GM21360 (cell line): ENCODE results near the gene AATF.

Experiments used
- ATAC-seq: cut with Tn5 transposase; IDR thresholded peaks from one replicate; pipeline ENCODE4 v1.9.1; 2021; ENCODE audit warnings: mild to moderate bottlenecking, moderate library complexity; ENCODE audit not compliant: unreplicated experiment

Gene AATF

DNA sequence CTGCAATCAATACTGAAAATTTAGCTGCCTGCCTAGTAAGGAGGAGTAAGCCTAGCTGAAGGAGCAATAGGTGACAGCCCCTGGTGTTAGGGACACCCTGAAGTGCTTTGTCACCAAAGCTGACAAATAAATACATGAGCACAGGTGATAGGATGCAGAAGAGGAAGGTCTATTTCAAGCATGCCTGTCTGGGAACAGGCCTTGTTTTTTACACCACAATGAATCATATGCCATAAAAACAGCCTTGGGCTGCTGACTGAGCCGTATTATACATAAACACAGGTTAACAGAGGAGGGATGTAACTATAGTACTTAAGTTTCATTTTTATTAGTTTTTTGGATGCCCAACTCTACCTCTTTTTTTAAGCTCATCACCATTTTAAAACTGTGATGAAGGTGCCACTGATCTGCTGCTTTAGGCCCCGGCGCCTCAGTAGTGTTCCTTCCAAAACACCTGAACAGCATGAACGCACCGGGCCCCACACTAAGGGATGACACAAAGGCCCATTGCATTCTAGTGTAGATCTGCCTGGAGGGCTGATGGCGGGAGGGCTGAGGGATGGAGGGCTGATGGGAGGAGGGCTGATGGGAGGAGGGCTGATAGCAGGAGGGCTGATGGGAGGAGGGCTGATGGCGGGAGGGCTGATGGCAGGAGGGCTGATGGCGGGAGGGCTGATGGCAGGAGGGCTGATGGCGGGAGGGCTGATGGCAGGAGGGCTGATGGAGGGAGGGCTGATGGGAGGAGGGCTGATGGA lies 150.3 kb downstream of the AATF start:
- ATAC-seq, result no peak

DNA sequence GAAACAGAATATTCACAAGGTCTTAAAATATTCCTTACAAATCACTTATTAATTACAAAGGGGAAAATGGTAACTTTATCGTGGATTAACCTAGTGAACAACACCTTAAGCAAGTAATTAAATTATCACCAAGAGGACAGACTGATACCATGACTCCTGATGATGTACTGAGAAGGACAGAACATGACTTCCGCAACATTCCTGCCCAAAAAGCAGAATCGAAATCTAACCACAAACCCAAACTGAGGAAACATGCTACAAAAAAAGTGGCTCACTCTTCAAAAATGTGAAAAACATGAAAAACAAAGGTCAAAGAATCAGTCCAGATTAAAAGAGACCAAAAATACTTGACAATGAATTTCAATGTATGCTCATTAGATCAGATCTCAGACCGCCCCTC lies 151.5 kb downstream of the AATF start:
- ATAC-seq, result no peak

DNA sequence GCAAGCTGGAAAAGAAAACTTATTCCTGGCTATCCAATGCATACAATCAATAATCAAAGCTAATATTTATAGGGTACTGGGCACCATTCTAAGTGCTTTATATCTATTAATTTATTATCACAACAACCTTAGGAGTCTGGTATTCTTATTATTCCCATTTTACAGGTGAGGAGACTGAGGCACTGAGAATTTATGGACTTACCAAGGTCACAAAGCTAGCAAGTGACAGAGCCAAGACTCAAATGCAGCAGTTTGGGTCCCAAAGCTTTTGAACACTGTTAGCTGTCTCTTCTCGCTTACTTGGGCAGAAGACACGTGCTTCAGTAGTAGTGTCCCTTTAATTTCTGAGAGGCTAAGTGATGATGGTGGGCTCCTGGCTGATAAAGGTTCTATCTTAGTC lies 152.6 kb downstream of the AATF start:
- ATAC-seq, result no peak

DNA sequence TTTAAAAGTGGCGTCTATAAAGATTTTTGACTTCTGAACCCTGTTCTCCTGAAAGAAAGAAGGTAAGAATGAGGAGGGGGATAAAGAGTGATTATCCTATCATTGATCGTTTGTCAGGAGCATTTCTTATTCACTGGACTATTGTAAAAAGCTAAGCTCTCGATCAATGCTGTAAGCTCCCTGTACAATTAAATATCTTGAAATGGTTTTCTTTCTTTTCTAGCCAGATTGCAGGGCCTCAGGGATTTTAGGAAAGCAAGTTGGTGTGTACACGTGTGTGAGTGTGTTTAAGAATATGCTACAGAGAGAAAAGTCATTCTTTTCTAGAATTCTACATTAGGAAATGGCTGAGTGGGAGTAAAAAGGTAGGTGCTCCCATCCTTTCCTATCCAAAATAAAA lies 154.5 kb downstream of the AATF start:
- ATAC-seq, result no peak

DNA sequence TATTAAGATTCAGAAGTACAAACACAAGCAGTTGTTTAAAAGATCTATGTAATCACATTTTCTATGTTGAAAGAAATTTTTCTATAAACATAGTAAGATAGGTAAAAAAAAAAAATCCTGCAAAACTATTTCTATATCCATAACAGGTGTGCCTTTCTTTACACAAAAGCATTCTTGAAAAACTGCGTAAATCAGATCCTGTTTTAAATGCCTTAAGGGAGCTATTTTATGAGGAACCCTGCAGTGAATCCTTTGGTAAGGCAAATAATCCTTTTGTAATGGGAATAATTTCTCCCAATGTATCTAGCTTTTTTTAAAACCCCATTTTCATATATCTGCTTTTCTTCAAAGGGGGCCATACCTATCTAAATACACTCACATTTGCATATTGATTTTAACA lies 157.3 kb downstream of the AATF start:
- no peak for ATAC-seq
